ENCODE data around the gene SLC26A1.

- TF ChIP-seq POLR2AphosphoS5 (IDR thresholded peaks at IDR 0.05) = no peak
- TF ChIP-seq CTCF (IDR thresholded peaks at IDR 0.05) = no peak
Observed at GRCh38 chr4:1000686-1001260, 7.6 kb upstream of the SLC26A1 start.

Data from gastroesophageal sphincter (tissue), 3 donors.